Thyroid gland (tissue), 4 donors: Measurements from ENCODE around the gene PHC2.

Experiments used
- POLR2A ChIP-seq, 2 donors: fragments of 450-650 bp; IDR thresholded peaks; one replicate each; pipeline ENCODE4 v1.6.1; 2017; ENCODE audit warnings: antibody characterized with exemption in 2 of 2, mild to moderate bottlenecking in 2 of 2, moderate library complexity in 1 of 2
- TF ChIP-seq, protein P1 (sequence below), 6 experiments: fragments of 200-600 bp in 3 of 6; fragments of 450-650 bp in 3 of 6; sonication (generic) in 3 of 6; IDR thresholded peaks; one replicate each; pipeline ENCODE4 v1.5.1; 2016 to 2019; ENCODE audit warnings: antibody characterized with exemption in 6 of 6, mild to moderate bottlenecking in 2 of 6, inconsistent platforms in 1 of 6, moderate library complexity in 1 of 6

- TF ChIP-seq, protein P1, sequence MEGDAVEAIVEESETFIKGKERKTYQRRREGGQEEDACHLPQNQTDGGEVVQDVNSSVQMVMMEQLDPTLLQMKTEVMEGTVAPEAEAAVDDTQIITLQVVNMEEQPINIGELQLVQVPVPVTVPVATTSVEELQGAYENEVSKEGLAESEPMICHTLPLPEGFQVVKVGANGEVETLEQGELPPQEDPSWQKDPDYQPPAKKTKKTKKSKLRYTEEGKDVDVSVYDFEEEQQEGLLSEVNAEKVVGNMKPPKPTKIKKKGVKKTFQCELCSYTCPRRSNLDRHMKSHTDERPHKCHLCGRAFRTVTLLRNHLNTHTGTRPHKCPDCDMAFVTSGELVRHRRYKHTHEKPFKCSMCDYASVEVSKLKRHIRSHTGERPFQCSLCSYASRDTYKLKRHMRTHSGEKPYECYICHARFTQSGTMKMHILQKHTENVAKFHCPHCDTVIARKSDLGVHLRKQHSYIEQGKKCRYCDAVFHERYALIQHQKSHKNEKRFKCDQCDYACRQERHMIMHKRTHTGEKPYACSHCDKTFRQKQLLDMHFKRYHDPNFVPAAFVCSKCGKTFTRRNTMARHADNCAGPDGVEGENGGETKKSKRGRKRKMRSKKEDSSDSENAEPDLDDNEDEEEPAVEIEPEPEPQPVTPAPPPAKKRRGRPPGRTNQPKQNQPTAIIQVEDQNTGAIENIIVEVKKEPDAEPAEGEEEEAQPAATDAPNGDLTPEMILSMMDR (IDR thresholded peaks at IDR 0.05), result no peak
- no peak for TF ChIP-seq POLR2A (IDR thresholded peaks at IDR 0.05)
Measured at GRCh38 chr1:33445108-33445507, 14.2 kb upstream of the PHC2 start.
